ENCODE measurements around the gene GALNT18. TPM values are rescaled to one million over a fixed set of nuclear protein-coding genes. Genes with fewer than 3 reads are reported as not detected.

The GALNT18 gene
- total and polyA plus RNA-seq, 3 experiments from 2014 or later, result 1.3 TPM; not detected in 1

- no peak overlapping the region for H3K27ac Mint-ChIP-seq
- no peaks in the 10 kb centered on the region for H3K27me3 ChIP-seq (ENCODE audit: insufficient read depth, low read length, poor library complexity, severe bottlenecking)
- POLR2A ChIA-PET, result no interaction called here
- no peaks in the 10 kb centered on the region for H3K4me1 Mint-ChIP-seq
- H3K36me3 ChIP-seq (ENCODE audit: insufficient read depth, low read length), result no peaks in the 10 kb centered on the region
- H3K4me3 ChIP-seq (ENCODE audit: low read length), result no peak overlapping the region
- CTCF ChIA-PET, result no interaction called here
- peaks cover 2 to 16% of the 10 kb centered on the region in 2 donors for H3K27me3 Mint-ChIP-seq
- no peaks in the 10 kb centered on the region for H3K36me3 Mint-ChIP-seq
- no peaks in the 10 kb centered on the region for H3K4me1 ChIP-seq (ENCODE audit: insufficient read depth, low read length)
- no peaks in the 10 kb centered on the region for H3K9me3 ChIP-seq (ENCODE audit: low read length)
- H3K9me3 Mint-ChIP-seq, result no peaks in the 10 kb centered on the region
- DNase-seq, result no peak
- H3K4me3 Mint-ChIP-seq, result no peak overlapping the region
- H3K27ac ChIP-seq (ENCODE audit: low read depth, low read length), result no peak overlapping the region
These were observed 181.7 kb downstream of the GALNT18 start for GRCh38 chr11:11440144-11440543.

DNA sequence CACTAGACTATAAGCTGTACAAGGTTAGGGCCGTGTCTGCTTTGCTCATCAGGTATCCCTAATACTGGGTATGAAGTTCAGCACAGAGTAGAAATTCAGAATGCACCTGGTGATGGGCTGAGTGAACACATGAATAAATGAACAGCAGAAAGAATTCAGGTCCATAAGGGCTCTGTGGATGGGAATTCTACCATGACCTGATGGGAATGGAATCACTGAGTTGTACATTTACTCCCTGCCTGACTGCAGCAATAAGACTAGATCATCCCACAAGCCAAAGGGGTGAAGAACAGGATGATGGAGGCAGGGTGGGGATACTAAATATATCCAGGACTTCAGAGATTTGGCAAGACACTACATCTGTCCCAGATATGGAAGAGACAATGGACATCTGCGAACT lies 182.2 kb downstream of the GALNT18 start:
- H3K27me3 Mint-ChIP-seq, result peaks cover 2 to 21% of the 10 kb centered on the region in 2 donors

GRCh38 chr11:11436715-11437313 lies 185.0 kb downstream of the GALNT18 start:
- H3K4me1 ChIP-seq (ENCODE audit: insufficient read depth, low read length), result no peaks in the 10 kb centered on the region
- CTCF ChIA-PET, result no interaction called here

More for the DNA sequence above, 182.2 kb downstream of the GALNT18 start:
- ChIA-PET POLR2A (no interaction called here), CTCF (no interaction called here)
- Histone ChIP-seq H3K4me1 (ENCODE audit: insufficient read depth, low read length) (no peaks in the 10 kb centered on the region), H3K4me3 (ENCODE audit: low read length) (no peak overlapping the region), H3K27ac (ENCODE audit: low read depth, low read length) (no peak overlapping the region), H3K36me3 (ENCODE audit: insufficient read depth, low read length) (no peaks in the 10 kb centered on the region), H3K9me3 (ENCODE audit: low read length) (no peaks in the 10 kb centered on the region), H3K27me3 (ENCODE audit: insufficient read depth, low read length, poor library complexity, severe bottlenecking) (no peaks in the 10 kb centered on the region)
- no peak for DNase-seq
- H3K36me3 Mint-ChIP-seq, result no peaks in the 10 kb centered on the region
- H3K27ac Mint-ChIP-seq, result no peak overlapping the region
- no peak overlapping the region for H3K4me3 Mint-ChIP-seq
- no peaks in the 10 kb centered on the region for H3K4me1 Mint-ChIP-seq
- H3K9me3 Mint-ChIP-seq, result no peaks in the 10 kb centered on the region

GRCh38 chr11:11435635-11436034 lies 186.2 kb downstream of the GALNT18 start:
- H3K9me3 Mint-ChIP-seq, result peaks cover 0 to 2% (median 0%) of the 10 kb centered on the region in 5 donors
- Histone ChIP-seq H3K27ac (ENCODE audit: low read depth, low read length) (no peak overlapping the region), H3K9me3 (ENCODE audit: low read length) (no peaks in the 10 kb centered on the region), H3K36me3 (ENCODE audit: insufficient read depth, low read length) (no peaks in the 10 kb centered on the region), H3K4me3 (ENCODE audit: low read length) (no peak overlapping the region), H3K4me1 (ENCODE audit: insufficient read depth, low read length) (no peaks in the 10 kb centered on the region), H3K27me3 (ENCODE audit: insufficient read depth, low read length, poor library complexity, severe bottlenecking) (no peaks in the 10 kb centered on the region)
- no peak overlapping the region for H3K27ac Mint-ChIP-seq
- H3K27me3 Mint-ChIP-seq, result peaks cover 5 to 24% of the 10 kb centered on the region in 2 donors
- DNase-seq, result no peak
- no peak overlapping the region for H3K4me3 Mint-ChIP-seq
- H3K4me1 Mint-ChIP-seq, result no peaks in the 10 kb centered on the region
- ChIA-PET POLR2A (no interaction called here), CTCF (no interaction called here)
- H3K36me3 Mint-ChIP-seq, result no peaks in the 10 kb centered on the region

More at GRCh38 chr11:11436715-11437313, 185.0 kb downstream of the GALNT18 start:
- H3K9me3 Mint-ChIP-seq, result peaks cover 0 to 2% (median 0%) of the 10 kb centered on the region in 5 donors
- Histone ChIP-seq H3K27ac (ENCODE audit: low read depth, low read length) (no peak overlapping the region), H3K36me3 (ENCODE audit: insufficient read depth, low read length) (no peaks in the 10 kb centered on the region), H3K4me3 (ENCODE audit: low read length) (no peak overlapping the region), H3K27me3 (ENCODE audit: insufficient read depth, low read length, poor library complexity, severe bottlenecking) (no peaks in the 10 kb centered on the region), H3K9me3 (ENCODE audit: low read length) (no peaks in the 10 kb centered on the region)
- H3K27ac Mint-ChIP-seq, result no peak overlapping the region
- POLR2A ChIA-PET, result no interaction called here
- H3K27me3 Mint-ChIP-seq, result peaks cover 5 to 24% of the 10 kb centered on the region in 2 donors
- H3K36me3 Mint-ChIP-seq, result no peaks in the 10 kb centered on the region
- no peaks in the 10 kb centered on the region for H3K4me1 Mint-ChIP-seq
- DNase-seq, result no peak
- no peak overlapping the region for H3K4me3 Mint-ChIP-seq

- peaks cover 5 to 24% of the 10 kb centered on the region in 2 donors for H3K27me3 Mint-ChIP-seq
- Histone ChIP-seq H3K4me3 (ENCODE audit: low read length) (no peak overlapping the region), H3K36me3 (ENCODE audit: insufficient read depth, low read length) (no peaks in the 10 kb centered on the region), H3K27ac (ENCODE audit: low read depth, low read length) (no peak overlapping the region), H3K4me1 (ENCODE audit: insufficient read depth, low read length) (no peaks in the 10 kb centered on the region), H3K27me3 (ENCODE audit: insufficient read depth, low read length, poor library complexity, severe bottlenecking) (no peaks in the 10 kb centered on the region), H3K9me3 (ENCODE audit: low read length) (no peaks in the 10 kb centered on the region)
- H3K4me1 Mint-ChIP-seq, result no peaks in the 10 kb centered on the region
- POLR2A ChIA-PET, result no interaction called here
- CTCF ChIA-PET, result no interaction called here
- no peak for DNase-seq
- H3K9me3 Mint-ChIP-seq, result peaks cover 0 to 2% (median 0%) of the 10 kb centered on the region in 5 donors
- no peak overlapping the region for H3K4me3 Mint-ChIP-seq
- H3K27ac Mint-ChIP-seq, result no peak overlapping the region
- H3K36me3 Mint-ChIP-seq, result no peaks in the 10 kb centered on the region
These were observed 187.8 kb downstream of the GALNT18 start for GRCh38 chr11:11433960-11434359.

DNA sequence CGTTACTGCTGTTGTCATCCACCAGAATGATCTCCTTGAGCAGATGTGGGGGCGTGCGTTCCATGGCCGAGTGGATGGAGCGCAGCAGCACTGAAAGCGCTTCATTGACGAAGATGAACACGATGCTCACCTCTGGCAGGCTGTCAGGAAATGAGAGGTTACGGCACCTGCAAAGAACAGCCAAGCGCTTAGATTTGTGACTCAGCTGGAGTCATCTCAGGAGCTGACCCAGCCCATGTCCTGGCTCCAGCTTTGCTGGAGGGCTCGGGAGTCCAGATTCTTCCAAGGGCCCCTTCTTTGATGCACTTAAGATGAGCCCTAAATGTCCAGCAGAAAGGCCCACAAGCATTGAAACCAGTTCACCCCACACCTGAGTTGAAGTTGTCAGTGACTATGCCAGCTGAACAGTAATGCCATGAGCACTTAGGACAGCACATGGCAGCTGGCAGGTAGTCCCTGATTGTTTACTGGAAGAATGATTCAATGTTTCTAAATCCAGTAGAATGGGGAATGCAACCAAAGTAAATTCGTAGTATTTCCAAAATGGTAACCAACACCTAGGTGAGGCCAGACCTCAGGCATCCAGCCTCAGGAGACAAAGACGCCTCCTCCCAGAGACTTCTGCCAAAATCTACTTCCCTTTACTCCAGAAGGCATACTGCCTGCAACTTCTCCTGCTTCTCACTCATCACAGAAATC lies 189.0 kb downstream of the GALNT18 start:
- no peak overlapping the region for H3K27ac ChIP-seq (ENCODE audit: low read depth, low read length)
- ChIA-PET CTCF (no interaction called here), POLR2A (no interaction called here)
- H3K36me3 ChIP-seq (ENCODE audit: insufficient read depth, low read length), result no peaks in the 10 kb centered on the region
- Mint-ChIP-seq H3K9me3 (peaks cover 0 to 2% (median 0%) of the 10 kb centered on the region in 5 donors), H3K4me1 (no peaks in the 10 kb centered on the region), H3K27ac (no peak overlapping the region), H3K36me3 (no peaks in the 10 kb centered on the region), H3K4me3 (no peak overlapping the region), H3K27me3 (peaks cover 5 to 20% of the 10 kb centered on the region in 2 donors)
- H3K9me3 ChIP-seq (ENCODE audit: low read length), result no peaks in the 10 kb centered on the region
- H3K4me3 ChIP-seq (ENCODE audit: low read length), result no peak overlapping the region
- H3K4me1 ChIP-seq (ENCODE audit: insufficient read depth, low read length), result no peaks in the 10 kb centered on the region
- DNase-seq, result no peak
- no peaks in the 10 kb centered on the region for H3K27me3 ChIP-seq (ENCODE audit: insufficient read depth, low read length, poor library complexity, severe bottlenecking)

GRCh38 chr11:11430431-11430830 lies 191.4 kb downstream of the GALNT18 start:
- no peak overlapping the region for H3K4me3 ChIP-seq (ENCODE audit: low read length)
- H3K27me3 ChIP-seq (ENCODE audit: insufficient read depth, low read length, poor library complexity, severe bottlenecking), result no peaks in the 10 kb centered on the region
- no peaks in the 10 kb centered on the region for H3K4me1 ChIP-seq (ENCODE audit: insufficient read depth, low read length)
- H3K27ac ChIP-seq (ENCODE audit: low read depth, low read length), result no peak overlapping the region
- ChIA-PET POLR2A (no interaction called here), CTCF (no interaction called here)
- H3K9me3 ChIP-seq (ENCODE audit: low read length), result no peaks in the 10 kb centered on the region
- no peak for DNase-seq
- Mint-ChIP-seq H3K9me3 (peaks cover 0 to 2% (median 0%) of the 10 kb centered on the region in 5 donors), H3K4me1 (no peaks in the 10 kb centered on the region), H3K27me3 (peaks cover 4 to 8% of the 10 kb centered on the region in 2 donors), H3K27ac (peak overlapping the region in 1 of 8 donors; percentile 0), H3K4me3 (no peak overlapping the region), H3K36me3 (no peaks in the 10 kb centered on the region)
- H3K36me3 ChIP-seq (ENCODE audit: insufficient read depth, low read length), result no peaks in the 10 kb centered on the region

- H3K27me3 Mint-ChIP-seq, result peaks cover 0 to 4% of the 10 kb centered on the region in 2 donors
- no peaks in the 10 kb centered on the region for H3K36me3 Mint-ChIP-seq
- H3K4me3 ChIP-seq (ENCODE audit: low read length), result no peak overlapping the region
These were observed 193.1 kb downstream of the GALNT18 start for GRCh38 chr11:11428714-11429113.

More at GRCh38 chr11:11428714-11429113, 193.1 kb downstream of the GALNT18 start:
- Histone ChIP-seq H3K27me3 (ENCODE audit: insufficient read depth, low read length, poor library complexity, severe bottlenecking) (no peaks in the 10 kb centered on the region), H3K9me3 (ENCODE audit: low read length) (no peaks in the 10 kb centered on the region), H3K27ac (ENCODE audit: low read depth, low read length) (no peak overlapping the region), H3K36me3 (ENCODE audit: insufficient read depth, low read length) (no peaks in the 10 kb centered on the region), H3K4me1 (ENCODE audit: insufficient read depth, low read length) (no peaks in the 10 kb centered on the region)
- Mint-ChIP-seq H3K4me3 (no peak overlapping the region), H3K4me1 (no peaks in the 10 kb centered on the region), H3K9me3 (peaks cover 0 to 2% (median 0%) of the 10 kb centered on the region in 5 donors), H3K27ac (no peak overlapping the region)
- no peak for DNase-seq
- CTCF ChIA-PET, result no interaction called here
- POLR2A ChIA-PET, result no interaction called here
